ENCODE data around the gene TTC28.

TTC28 gene

DNA sequence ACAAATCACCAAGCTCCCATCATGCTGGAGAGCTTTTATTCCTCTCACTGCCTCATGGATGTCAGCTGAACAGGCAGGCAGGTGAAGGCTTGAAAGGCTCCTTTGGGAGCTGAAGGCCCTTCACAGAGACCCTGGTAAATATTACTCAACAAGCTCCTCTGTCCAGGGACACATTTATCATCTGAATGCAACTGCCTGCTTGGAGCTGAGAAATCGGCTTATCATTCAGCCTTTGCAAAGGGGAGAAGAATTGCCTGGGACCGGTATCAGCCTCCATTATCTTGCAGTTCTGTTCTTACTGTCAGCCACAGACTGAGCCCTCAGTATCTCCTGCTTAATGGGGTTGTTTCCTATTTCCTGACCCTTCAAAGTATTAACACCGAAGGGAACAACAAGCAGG, 646.8 kb downstream of the TTC28 start:
- TF ChIP-seq MYC (IDR thresholded peaks at IDR 0.05; ENCODE audit: low read depth, low read length): no peak
- TF ChIP-seq, protein P1, sequence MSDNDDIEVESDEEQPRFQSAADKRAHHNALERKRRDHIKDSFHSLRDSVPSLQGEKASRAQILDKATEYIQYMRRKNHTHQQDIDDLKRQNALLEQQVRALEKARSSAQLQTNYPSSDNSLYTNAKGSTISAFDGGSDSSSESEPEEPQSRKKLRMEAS (IDR thresholded peaks at IDR 0.05; ENCODE audit: low read depth, low read length): no peak
- TF ChIP-seq POLR2A (IDR thresholded peaks at IDR 0.05; ENCODE audit: extremely low read depth, insufficient read length): no peak
- DNase-seq (ENCODE audit: low read depth): no peak
- H3K4me3 ChIP-seq (ENCODE audit: low read depth, low read length): no peak overlapping the region

DNA sequence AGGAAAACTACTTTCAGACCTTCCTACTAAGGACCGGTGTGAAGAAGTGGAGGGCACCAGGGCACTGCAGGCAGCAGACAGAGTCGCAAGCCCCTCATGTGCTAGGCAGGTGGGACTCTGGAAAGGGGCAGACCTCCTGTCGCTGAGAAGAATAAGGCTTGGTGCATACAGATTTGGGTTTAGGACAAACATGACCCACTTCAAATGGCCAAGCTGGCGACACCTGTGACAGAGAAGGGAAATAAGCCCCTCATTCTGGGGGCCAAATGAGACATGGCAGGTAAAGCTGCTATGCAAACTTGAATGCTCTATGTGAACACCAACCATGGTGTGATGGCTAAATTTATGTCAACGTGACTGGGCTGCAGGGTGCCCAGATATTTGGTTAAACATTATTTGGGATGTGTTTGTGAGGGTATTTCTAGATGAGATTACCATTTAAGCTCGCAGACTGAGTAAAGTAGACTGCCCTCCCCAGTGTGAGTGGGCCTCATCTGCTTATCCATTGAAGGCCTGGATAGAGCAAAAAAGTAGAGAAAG, 648.2 kb downstream of the TTC28 start:
- no peak overlapping the region for H3K4me3 ChIP-seq (ENCODE audit: low read depth, low read length)
- TF ChIP-seq, protein P1 (IDR thresholded peaks at IDR 0.05; ENCODE audit: low read depth, low read length): no peak
- TF ChIP-seq, protein P2, sequence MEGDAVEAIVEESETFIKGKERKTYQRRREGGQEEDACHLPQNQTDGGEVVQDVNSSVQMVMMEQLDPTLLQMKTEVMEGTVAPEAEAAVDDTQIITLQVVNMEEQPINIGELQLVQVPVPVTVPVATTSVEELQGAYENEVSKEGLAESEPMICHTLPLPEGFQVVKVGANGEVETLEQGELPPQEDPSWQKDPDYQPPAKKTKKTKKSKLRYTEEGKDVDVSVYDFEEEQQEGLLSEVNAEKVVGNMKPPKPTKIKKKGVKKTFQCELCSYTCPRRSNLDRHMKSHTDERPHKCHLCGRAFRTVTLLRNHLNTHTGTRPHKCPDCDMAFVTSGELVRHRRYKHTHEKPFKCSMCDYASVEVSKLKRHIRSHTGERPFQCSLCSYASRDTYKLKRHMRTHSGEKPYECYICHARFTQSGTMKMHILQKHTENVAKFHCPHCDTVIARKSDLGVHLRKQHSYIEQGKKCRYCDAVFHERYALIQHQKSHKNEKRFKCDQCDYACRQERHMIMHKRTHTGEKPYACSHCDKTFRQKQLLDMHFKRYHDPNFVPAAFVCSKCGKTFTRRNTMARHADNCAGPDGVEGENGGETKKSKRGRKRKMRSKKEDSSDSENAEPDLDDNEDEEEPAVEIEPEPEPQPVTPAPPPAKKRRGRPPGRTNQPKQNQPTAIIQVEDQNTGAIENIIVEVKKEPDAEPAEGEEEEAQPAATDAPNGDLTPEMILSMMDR (IDR thresholded peaks at IDR 0.05; ENCODE audit: low read depth, low read length): no peak
- TF ChIP-seq MYC (IDR thresholded peaks at IDR 0.05; ENCODE audit: low read depth, low read length) (no peak), POLR2A (IDR thresholded peaks at IDR 0.05; ENCODE audit: extremely low read depth, insufficient read length) (no peak)
- DNase-seq (ENCODE audit: low read depth): no peak

DNA sequence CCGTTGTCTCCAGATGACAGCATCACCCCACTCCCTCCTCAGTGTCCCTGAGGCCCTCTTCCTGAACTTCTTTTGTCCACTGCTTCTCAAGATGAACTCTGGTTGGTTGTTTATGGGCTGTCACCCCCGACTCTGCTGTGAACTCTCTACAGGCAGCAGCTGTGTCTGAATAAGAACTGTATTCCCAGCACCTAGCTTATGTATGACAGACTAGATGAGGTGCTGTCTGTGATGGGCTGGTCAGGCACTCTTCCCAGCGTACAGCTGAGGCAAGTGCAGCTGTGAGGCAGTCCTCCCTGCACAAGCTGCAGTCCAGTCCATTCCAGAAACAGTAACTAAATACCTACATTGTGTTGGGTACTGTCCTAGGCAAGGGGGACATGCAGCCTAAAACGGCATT, 649.2 kb downstream of the TTC28 start:
- TF ChIP-seq MYC (IDR thresholded peaks at IDR 0.05; ENCODE audit: low read depth, low read length): no peak
- TF ChIP-seq POLR2A (IDR thresholded peaks at IDR 0.05; ENCODE audit: extremely low read depth, insufficient read length): no peak
- TF ChIP-seq, protein P1 (IDR thresholded peaks at IDR 0.05; ENCODE audit: low read depth, low read length): no peak
- TF ChIP-seq, protein P2 (IDR thresholded peaks at IDR 0.05; ENCODE audit: low read depth, low read length): no peak
- DNase-seq (ENCODE audit: low read depth): no peak
- no peak overlapping the region for H3K4me3 ChIP-seq (ENCODE audit: low read depth, low read length)

DNA sequence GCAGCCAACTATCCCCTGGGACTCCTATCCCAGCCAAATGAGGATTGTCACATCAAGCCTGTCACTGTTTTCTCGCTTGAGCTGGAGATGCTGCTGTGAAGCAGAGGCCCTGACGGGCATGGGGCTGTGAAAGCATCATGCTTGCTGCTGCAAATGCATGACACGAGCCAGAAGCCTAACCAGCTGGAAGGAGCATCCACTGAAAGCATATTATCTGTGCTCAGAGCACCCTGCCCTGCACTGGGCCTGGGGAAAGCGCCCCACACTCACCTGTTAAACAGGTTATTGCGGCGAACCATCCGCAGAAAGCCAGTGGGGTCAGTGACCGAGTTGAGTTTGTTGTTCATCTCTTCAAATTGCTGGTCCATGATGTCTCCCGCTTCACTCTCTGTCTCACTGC, 649.7 kb downstream of the TTC28 start:
- H3K4me3 ChIP-seq (ENCODE audit: low read depth, low read length): no peak overlapping the region
- TF ChIP-seq, protein P2 (IDR thresholded peaks at IDR 0.05; ENCODE audit: low read depth, low read length): no peak
- no peak for TF ChIP-seq MYC (IDR thresholded peaks at IDR 0.05; ENCODE audit: low read depth, low read length)
- TF ChIP-seq, protein P1 (IDR thresholded peaks at IDR 0.05; ENCODE audit: low read depth, low read length): no peak
- TF ChIP-seq POLR2A (IDR thresholded peaks at IDR 0.05; ENCODE audit: extremely low read depth, insufficient read length): no peak
- no peak for DNase-seq (ENCODE audit: low read depth)

DNA sequence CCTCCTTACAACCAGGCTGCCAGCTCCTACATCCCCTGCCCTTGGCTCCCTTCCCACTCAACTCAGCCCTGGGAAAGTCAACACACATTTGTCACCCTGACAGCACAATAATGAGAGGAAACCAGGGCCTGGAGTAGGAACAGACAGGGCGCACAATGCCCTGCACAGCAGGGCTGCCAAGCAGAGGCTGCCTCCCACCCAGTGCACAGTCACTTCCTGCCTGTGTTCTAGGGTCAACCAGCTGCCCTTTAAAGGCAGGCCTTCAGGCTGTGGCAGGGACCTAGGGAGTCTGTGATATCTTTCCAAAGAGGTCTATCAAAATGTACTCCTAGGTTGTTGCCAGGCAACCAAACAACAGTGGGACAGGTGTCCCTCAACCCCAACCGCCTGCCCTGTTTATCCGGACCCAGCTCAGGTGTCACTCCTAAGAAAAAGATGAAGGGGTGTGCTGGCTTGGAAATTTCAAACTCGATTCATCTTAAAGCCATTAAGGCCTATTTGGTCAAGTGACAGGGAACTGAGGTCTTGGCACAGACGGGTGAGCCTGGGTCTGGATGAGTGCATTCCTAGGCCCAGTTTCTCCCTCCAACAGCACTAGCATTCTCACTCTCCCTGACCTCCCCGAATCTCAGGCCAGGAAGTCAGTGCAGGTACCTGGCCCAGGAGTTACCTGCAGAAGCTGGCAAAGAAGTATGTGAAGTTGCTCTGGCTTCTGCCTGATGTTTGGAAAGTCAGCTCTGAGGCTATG, 650.3 kb downstream of the TTC28 start:
- TF ChIP-seq, protein P1 (IDR thresholded peaks at IDR 0.05; ENCODE audit: low read depth, low read length): no peak
- TF ChIP-seq, protein P2 (IDR thresholded peaks at IDR 0.05; ENCODE audit: low read depth, low read length): no peak
- no peak for TF ChIP-seq MYC (IDR thresholded peaks at IDR 0.05; ENCODE audit: low read depth, low read length)
- no peak for TF ChIP-seq POLR2A (IDR thresholded peaks at IDR 0.05; ENCODE audit: extremely low read depth, insufficient read length)
- DNase-seq (ENCODE audit: low read depth): peak; percentile 28
- no peak overlapping the region for H3K4me3 ChIP-seq (ENCODE audit: low read depth, low read length)

All from NB4 (cell line).